SU-DHL-6 (cell line): ENCODE results near the gene TAF1L.

Source experiments
- EZH2phosphoT487 ChIP-seq: fragments of 200-600 bp; sonication (generic), shearing (Covaris generic); conservative IDR thresholded peaks from 2 replicates; pipeline ENCODE4 v1.6.1; 2018; ENCODE audit warnings: mild to moderate bottlenecking, antibody characterized with exemption, low read length, moderate library complexity, mixed read lengths
- TF ChIP-seq, protein P1 (sequence below): fragments of 200-600 bp; sonication (generic); IDR thresholded peaks from one replicate; pipeline ENCODE4 v1.5.1; 2017; ENCODE audit warnings: antibody characterized with exemption, mild to moderate bottlenecking, low read length, moderate library complexity; ENCODE audit not compliant: insufficient read depth, poor library complexity, severe bottlenecking

- TF ChIP-seq, protein P1, sequence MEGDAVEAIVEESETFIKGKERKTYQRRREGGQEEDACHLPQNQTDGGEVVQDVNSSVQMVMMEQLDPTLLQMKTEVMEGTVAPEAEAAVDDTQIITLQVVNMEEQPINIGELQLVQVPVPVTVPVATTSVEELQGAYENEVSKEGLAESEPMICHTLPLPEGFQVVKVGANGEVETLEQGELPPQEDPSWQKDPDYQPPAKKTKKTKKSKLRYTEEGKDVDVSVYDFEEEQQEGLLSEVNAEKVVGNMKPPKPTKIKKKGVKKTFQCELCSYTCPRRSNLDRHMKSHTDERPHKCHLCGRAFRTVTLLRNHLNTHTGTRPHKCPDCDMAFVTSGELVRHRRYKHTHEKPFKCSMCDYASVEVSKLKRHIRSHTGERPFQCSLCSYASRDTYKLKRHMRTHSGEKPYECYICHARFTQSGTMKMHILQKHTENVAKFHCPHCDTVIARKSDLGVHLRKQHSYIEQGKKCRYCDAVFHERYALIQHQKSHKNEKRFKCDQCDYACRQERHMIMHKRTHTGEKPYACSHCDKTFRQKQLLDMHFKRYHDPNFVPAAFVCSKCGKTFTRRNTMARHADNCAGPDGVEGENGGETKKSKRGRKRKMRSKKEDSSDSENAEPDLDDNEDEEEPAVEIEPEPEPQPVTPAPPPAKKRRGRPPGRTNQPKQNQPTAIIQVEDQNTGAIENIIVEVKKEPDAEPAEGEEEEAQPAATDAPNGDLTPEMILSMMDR, result no peak
- TF ChIP-seq EZH2phosphoT487, result no peak
Observed at GRCh38 chr9:32671333-32671732, 35.9 kb upstream of the TAF1L start.
